ENCODE results near the gene PSIP1.

DNA sequence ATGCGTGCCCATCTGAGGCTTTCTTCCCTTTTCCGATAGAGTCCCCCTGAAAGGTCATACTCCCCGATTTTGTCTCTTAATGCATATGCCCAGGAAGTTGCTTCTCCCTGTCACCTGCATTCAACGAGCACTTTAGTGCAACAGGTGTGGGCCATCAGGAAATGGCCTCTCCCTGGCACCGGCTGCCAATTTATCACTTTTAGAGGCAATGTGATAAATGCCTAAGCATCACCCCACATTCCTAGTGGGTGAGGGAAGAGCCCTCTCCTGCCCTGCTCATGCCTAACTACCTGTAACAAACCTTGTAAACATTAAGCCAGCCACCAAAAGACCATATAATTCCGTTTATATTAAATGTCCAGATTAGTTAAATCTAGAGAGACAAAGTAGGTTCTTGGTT, 89.2 kb downstream of the PSIP1 start:
- TF ChIP-seq, protein P1, sequence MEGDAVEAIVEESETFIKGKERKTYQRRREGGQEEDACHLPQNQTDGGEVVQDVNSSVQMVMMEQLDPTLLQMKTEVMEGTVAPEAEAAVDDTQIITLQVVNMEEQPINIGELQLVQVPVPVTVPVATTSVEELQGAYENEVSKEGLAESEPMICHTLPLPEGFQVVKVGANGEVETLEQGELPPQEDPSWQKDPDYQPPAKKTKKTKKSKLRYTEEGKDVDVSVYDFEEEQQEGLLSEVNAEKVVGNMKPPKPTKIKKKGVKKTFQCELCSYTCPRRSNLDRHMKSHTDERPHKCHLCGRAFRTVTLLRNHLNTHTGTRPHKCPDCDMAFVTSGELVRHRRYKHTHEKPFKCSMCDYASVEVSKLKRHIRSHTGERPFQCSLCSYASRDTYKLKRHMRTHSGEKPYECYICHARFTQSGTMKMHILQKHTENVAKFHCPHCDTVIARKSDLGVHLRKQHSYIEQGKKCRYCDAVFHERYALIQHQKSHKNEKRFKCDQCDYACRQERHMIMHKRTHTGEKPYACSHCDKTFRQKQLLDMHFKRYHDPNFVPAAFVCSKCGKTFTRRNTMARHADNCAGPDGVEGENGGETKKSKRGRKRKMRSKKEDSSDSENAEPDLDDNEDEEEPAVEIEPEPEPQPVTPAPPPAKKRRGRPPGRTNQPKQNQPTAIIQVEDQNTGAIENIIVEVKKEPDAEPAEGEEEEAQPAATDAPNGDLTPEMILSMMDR (optimal IDR thresholded peaks at IDR 0.05 in 1 of 3, IDR thresholded peaks at IDR 0.05 in 1 of 3, conservative IDR thresholded peaks at IDR 0.05 in 1 of 3; ENCODE audit: extremely low read depth in 1 of 3, insufficient read depth in 2 of 3, low read length in 3 of 3): no peak
- no peak for TF ChIP-seq EZH2 (IDR thresholded peaks at IDR 0.05; ENCODE audit: low read length)
